ENCODE results near the gene CACNA1B. TPM values are rescaled to one million over a fixed set of nuclear protein-coding genes. Genes with fewer than 3 reads are reported as not detected.

Gene CACNA1B
- total and polyA plus RNA-seq, 10 donors: under 0.01 to 0.09 (median 0.04) TPM; not detected in 4

- intact Hi-C loops (cut with DNase I; ENCODE audit: low total_unique reads): no loop called here
- Histone ChIP-seq H3K4me1 (no peaks in the 10 kb centered on the region), H3K4me3 (no peak overlapping the region), H3K36me3 (no peaks in the 10 kb centered on the region), H3K27ac (no peak overlapping the region), H3K27me3 (replicated peaks in 1 of 7) (peaks cover 0 to 54% (median 0%) of the 10 kb centered on the region in 7 donors), H3K9me3 (no peaks in the 10 kb centered on the region)
- TF ChIP-seq POLR2A (IDR thresholded peaks at IDR 0.05): no peak
- TF ChIP-seq POLR2AphosphoS5 (IDR thresholded peaks at IDR 0.05): no peak
- TF ChIP-seq CTCF (IDR thresholded peaks at IDR 0.05 in 8 of 11, conservative IDR thresholded peaks at IDR 0.05 in 3 of 11): no peak
- DNase-seq: peak; percentile 56
- WGBS, 5 donors: 82 to 87% (median 85%) methylated on average over 18 of the region's 18 CpGs
Measured at GRCh38 chr9:138044485-138045383, 167.2 kb downstream of the CACNA1B start.

GRCh38 chr9:138045541-138046490 is 168.2 kb downstream of the CACNA1B start:
- 73 to 83% (median 76%) methylated on average over 25 to 28 of the region's 28 CpGs for WGBS, 5 donors

GRCh38 chr9:138046641-138047301 is 169.2 kb downstream of the CACNA1B start:
- Histone ChIP-seq H3K4me1 (no peaks in the 10 kb centered on the region), H3K27ac (no peak overlapping the region), H3K9me3 (no peaks in the 10 kb centered on the region), H3K36me3 (no peaks in the 10 kb centered on the region), H3K4me3 (no peak overlapping the region), H3K27me3 (replicated peaks in 1 of 7) (peaks cover 0 to 63% (median 4%) of the 10 kb centered on the region in 7 donors)
- no peak for TF ChIP-seq CTCF (IDR thresholded peaks at IDR 0.05 in 8 of 11, conservative IDR thresholded peaks at IDR 0.05 in 3 of 11)
- TF ChIP-seq POLR2A (IDR thresholded peaks at IDR 0.05): no peak
- no peak for TF ChIP-seq POLR2AphosphoS5 (IDR thresholded peaks at IDR 0.05)
- intact Hi-C loops (cut with DNase I; ENCODE audit: low total_unique reads): no loop called here
- DNase-seq: peak; percentile 60
- WGBS, 5 donors: 78 to 87% (median 82%) methylated on average over 18 to 29 of the region's 29 CpGs

More at GRCh38 chr9:138045541-138046490, 168.2 kb downstream of the CACNA1B start:
- intact Hi-C loops (cut with DNase I; ENCODE audit: low total_unique reads): no loop called here
- H3K4me1 ChIP-seq: no peaks in the 10 kb centered on the region
- no peaks in the 10 kb centered on the region for H3K9me3 ChIP-seq
- DNase-seq: peak; percentile 61
- no peak overlapping the region for H3K4me3 ChIP-seq
- TF ChIP-seq POLR2AphosphoS5 (IDR thresholded peaks at IDR 0.05): no peak
- TF ChIP-seq POLR2A (IDR thresholded peaks at IDR 0.05): no peak
- TF ChIP-seq CTCF (IDR thresholded peaks at IDR 0.05 in 8 of 11, conservative IDR thresholded peaks at IDR 0.05 in 3 of 11): no peak
- H3K27me3 ChIP-seq (replicated peaks in 1 of 7): peaks cover 0 to 61% (median 4%) of the 10 kb centered on the region in 7 donors
- H3K27ac ChIP-seq: no peak overlapping the region
- no peaks in the 10 kb centered on the region for H3K36me3 ChIP-seq

All from spleen (tissue), 11 donors.